SK-N-SH (cell line): ENCODE data around the gene TSG101. TPM values are rescaled to one million over a fixed set of nuclear protein-coding genes. Genes with fewer than 3 reads are reported as not detected.

ENCODE experiments used
- CTCF ChIA-PET: fragments of 300-600, 350-600 bp; formaldehyde crosslinking; extraction: SDS; loops from one replicate; lab custom pipeline; 2021; lab: Yijun Ruan, JAX
- POLR2A ChIA-PET: fragments of 350-600 bp; sonication (Branson Sonifier 250); formaldehyde crosslinking; extraction: SDS; loops from one replicate; lab custom pipeline; 2020; ENCODE audit warnings: antibody characterized with exemption, inconsistent platforms; lab: Yijun Ruan, JAX
- DNase-seq: peaks from one replicate; pipeline ENCODE4 v3.0.0; 2012
- H2AFZ ChIP-seq: fragments of 200-600 bp; sonication (generic); 2 replicates; pipeline ENCODE4 v1.8.1; 2016; ENCODE audit warnings: antibody characterized with exemption, mild to moderate bottlenecking, low read depth
- H3F3A ChIP-seq: fragments of 200-600 bp; sonication (generic); replicated peaks from 2 replicates; pipeline ENCODE3; 2016; ENCODE audit warnings: antibody characterized with exemption, mild to moderate bottlenecking; ENCODE audit not compliant: insufficient read depth
- H3K27ac ChIP-seq, 2 experiments: fragments of 200-500 bp in 1 of 2; fragments of 200-600 bp in 1 of 2; sonication (Bioruptor generic) in 1 of 2; sonication (generic), shearing (Covaris generic) in 1 of 2; 2 replicates each; pipeline versions ENCODE4 v1.5.1 to v1.6.1; 2014 to 2016; ENCODE audit warnings: low read depth in 2 of 2, inconsistent platforms in 1 of 2, low read length in 1 of 2, mild to moderate bottlenecking in 1 of 2, mixed read lengths in 1 of 2
- H3K27me3 ChIP-seq: fragments of 200-600 bp; sonication (generic), shearing (Covaris generic); 2 replicates; pipeline ENCODE4 v1.6.1; 2016; ENCODE audit warnings: mixed run types; ENCODE audit not compliant: insufficient read depth
- H3K36me3 ChIP-seq, 2 experiments: fragments of 200-500 bp in 1 of 2; fragments of 200-600 bp in 1 of 2; sonication (Bioruptor generic) in 1 of 2; sonication (generic) in 1 of 2; replicated peaks in 1 of 2; 2 replicates each; pipeline versions ENCODE3 to v1.5.1; 2014 to 2016; ENCODE audit warnings: low read length in 1 of 2, mild to moderate bottlenecking in 1 of 2; ENCODE audit not compliant: insufficient read depth in 2 of 2, control insufficient read depth in 1 of 2
- H3K4me1 ChIP-seq, 2 experiments: fragments of 200-500 bp in 1 of 2; fragments of 200-600 bp in 1 of 2; sonication (Bioruptor generic) in 1 of 2; sonication (generic), shearing (Covaris generic) in 1 of 2; 2 replicates each; pipeline versions ENCODE4 v1.5.1 to v1.6.1; 2014 to 2016; ENCODE audit warnings: low read depth in 1 of 2, low read length in 1 of 2, mixed run types in 1 of 2; ENCODE audit not compliant: insufficient read depth in 2 of 2, control insufficient read depth in 1 of 2
- H3K4me2 ChIP-seq: fragments of 200-600 bp; sonication (generic), shearing (Covaris generic); 2 replicates; pipeline ENCODE4 v1.6.1; 2017; ENCODE audit warnings: mixed run types
- H3K4me3 ChIP-seq, 2 experiments: fragments of 200-500 bp in 1 of 2; fragments of 200-600 bp in 1 of 2; sonication (Bioruptor generic) in 1 of 2; sonication (generic), shearing (Covaris generic) in 1 of 2; 2 replicates each; pipeline versions ENCODE4 v1.5.1 to v1.8.1; 2014 to 2016; ENCODE audit warnings: low read depth in 2 of 2, inconsistent platforms in 1 of 2, low read length in 1 of 2, mild to moderate bottlenecking in 1 of 2, mixed read lengths in 1 of 2, moderate library complexity in 1 of 2
- H3K79me2 ChIP-seq: fragments of 200-600 bp; sonication (generic); 2 replicates; pipeline ENCODE4 v1.8.1; 2017; ENCODE audit warnings: mild to moderate bottlenecking; ENCODE audit not compliant: insufficient read depth
- H3K9ac ChIP-seq: fragments of 200-600 bp; sonication (generic); 2 replicates; pipeline ENCODE4 v1.6.1; 2017; ENCODE audit warnings: mixed run types
- H3K9me2 ChIP-seq: fragments of 200-600 bp; sonication (generic); 2 replicates; pipeline ENCODE4 v1.6.1; 2017; ENCODE audit warnings: mixed run types
- H3K9me3 ChIP-seq: fragments of 200-600 bp; sonication (generic); 2 replicates; pipeline ENCODE4 v1.6.1; 2017; ENCODE audit warnings: mixed run types, mild to moderate bottlenecking, moderate library complexity
- H4K20me1 ChIP-seq: fragments of 200-600 bp; sonication (generic); 2 replicates; pipeline ENCODE4 v1.6.1; 2017; ENCODE audit warnings: mild to moderate bottlenecking, mixed run types; ENCODE audit not compliant: insufficient read depth
- EZH2phosphoT487 ChIP-seq: fragments of 200-600 bp; sonication (generic); IDR thresholded peaks from 2 replicates; pipeline ENCODE4 v1.6.1; 2017; ENCODE audit warnings: low read depth, mixed run types, mild to moderate bottlenecking, antibody characterized with exemption, moderate library complexity, borderline replicate concordance
- FOXM1 ChIP-seq: IDR thresholded peaks from 2 replicates; pipeline ENCODE4 v1.4.0; 2012; ENCODE audit warnings: low read depth, mild to moderate bottlenecking
- JUND ChIP-seq: IDR thresholded peaks from 2 replicates; pipeline ENCODE4 v1.4.0; 2012
- MXI1 ChIP-seq: IDR thresholded peaks from 2 replicates; pipeline ENCODE4 v1.6.1; 2012; ENCODE audit warnings: mild to moderate bottlenecking, low read depth, low read length, improper control_type of control experiment
- NFIC ChIP-seq: IDR thresholded peaks from 2 replicates; pipeline ENCODE4 v1.4.0; 2012; ENCODE audit warnings: borderline replicate concordance
- NRF1 ChIP-seq: IDR thresholded peaks from 2 replicates; pipeline ENCODE4 v1.6.1; 2012; ENCODE audit warnings: low read depth, mild to moderate bottlenecking, low read length
- POLR2AphosphoS5 ChIP-seq: IDR thresholded peaks from 2 replicates; pipeline ENCODE4 v1.6.1; 2012; ENCODE audit warnings: low read depth, low read length
- RXRA ChIP-seq: IDR thresholded peaks from 2 replicates; pipeline ENCODE4 v1.4.0; 2012; ENCODE audit warnings: low read depth, mild to moderate bottlenecking, borderline replicate concordance
- SMC3 ChIP-seq: IDR thresholded peaks from 2 replicates; pipeline ENCODE4 v1.6.1; 2012; ENCODE audit warnings: low read depth, low read length, improper control_type of control experiment
- TCF12 ChIP-seq: IDR thresholded peaks from 2 replicates; pipeline ENCODE4 v1.4.0; 2012
- ZBTB33 ChIP-seq: IDR thresholded peaks from 2 replicates; pipeline ENCODE4 v1.4.0; 2012; ENCODE audit warnings: low read depth, borderline replicate concordance
- whole genome bisulfite sequencing: methylation state at CpG from one replicate; pipeline ENCODE4 v1.1.6; 2017; ENCODE audit warnings: low lambda C conversion rate; 5-methylcytosine and 5-hydroxymethylcytosine counted together
- polyA plus RNA-seq, 3 experiments: library from polyadenylated mRNA; depleted of rRNA; stranded (reverse); fragments of >200 nt; gene quantifications; 2 replicates each; pipeline ENCODE4 v1.2.3, GENCODE V29; 2012

TSG101 gene
- polyA plus RNA-seq, 1 of the 3 experiments (the other 2 are of a cell fraction) = 164 TPM

GRCh38 chr11:18495703-18496102, 31.0 kb downstream of the TSG101 start:
- H3K9me2 ChIP-seq = no peaks in the 10 kb centered on the region
- no peak overlapping the region for H3K4me3 ChIP-seq
- H3K27ac ChIP-seq = no peak overlapping the region
- TF ChIP-seq TCF12 = no peak
- TF ChIP-seq NRF1 = no peak
- TF ChIP-seq FOXM1 = no peak
- TF ChIP-seq NFIC = no peak
- no peak for TF ChIP-seq ZBTB33
- no peak for TF ChIP-seq JUND
- no peak for TF ChIP-seq POLR2AphosphoS5
- TF ChIP-seq SMC3 = no peak
- TF ChIP-seq MXI1 = no peak
- TF ChIP-seq, all 33 proteins: peak for 0
- H3K4me2 ChIP-seq = no peak overlapping the region
- H4K20me1 ChIP-seq = no peaks in the 10 kb centered on the region; the same call in 1 of the 2 replicates
- no peak overlapping the region for H3K9ac ChIP-seq
- WGBS = 94% methylated on average over 4 of the region's 4 CpGs
- H3K36me3 ChIP-seq = peaks cover 56 to 75% of the 10 kb centered on the region in 2 experiments
- H3K4me1 ChIP-seq = peaks cover 0 to 11% of the 10 kb centered on the region in 2 experiments; a peak in 2 of 4 replicates
- no peak overlapping the region for H2AFZ ChIP-seq
- DNase-seq = no peak
- peaks cover 8% of the 10 kb centered on the region; the same call in 1 of the 2 replicates for H3K79me2 ChIP-seq
- H3K9me3 ChIP-seq = no peaks in the 10 kb centered on the region
- ChIA-PET POLR2A (no interaction called here), CTCF (interaction anchor here (2.0 kb wide), 1 partner anchor 252 kb away, joined by 4 read pairs; no protein-coding TSS in a partner anchor)
- H3K27me3 ChIP-seq = no peaks in the 10 kb centered on the region
- peaks cover 9% of the 10 kb centered on the region for H3F3A ChIP-seq

- TF ChIP-seq EZH2phosphoT487 = no peak
- CTCF ChIA-PET = interaction anchor here (2.0 kb wide), 1 partner anchor 251 kb away, joined by 4 read pairs; no protein-coding TSS in a partner anchor
- H3K9me2 ChIP-seq = no peaks in the 10 kb centered on the region
Observed at GRCh38 chr11:18495271-18495670, 31.5 kb downstream of the TSG101 start.

GRCh38 chr11:18493310-18493709, 33.4 kb downstream of the TSG101 start:
- TF ChIP-seq POLR2AphosphoS5 (no peak), FOXM1 (no peak), RXRA (no peak)
- TF ChIP-seq, all 33 proteins: peak for 0
- Histone ChIP-seq H3K4me2 (no peak overlapping the region), H3K27ac (no peak overlapping the region), H3K4me1 (peaks cover 0 to 11% of the 10 kb centered on the region in 2 experiments; a peak in 2 of 4 replicates), H3K9me3 (no peaks in the 10 kb centered on the region), H3K9me2 (no peaks in the 10 kb centered on the region), H3K4me3 (no peak overlapping the region), H4K20me1 (no peaks in the 10 kb centered on the region; the same call in 1 of the 2 replicates), H3K79me2 (peaks cover 9% of the 10 kb centered on the region; the same call in 1 of the 2 replicates), H2AFZ (no peak overlapping the region), H3K27me3 (no peaks in the 10 kb centered on the region), H3K36me3 (peaks cover 44 to 78% of the 10 kb centered on the region in 2 experiments), H3K9ac (no peak overlapping the region), H3F3A (peaks cover 9% of the 10 kb centered on the region)
- WGBS = 88% methylated on average over 4 of the region's 4 CpGs
- no peak for DNase-seq
- POLR2A ChIA-PET = no interaction called here
- CTCF ChIA-PET = interaction anchor here (1.3 kb wide), 1 partner anchor 378 kb away, joined by 4 read pairs; no protein-coding TSS in a partner anchor

More at GRCh38 chr11:18495271-18495670, 31.5 kb downstream of the TSG101 start:
- H4K20me1 ChIP-seq = no peaks in the 10 kb centered on the region; the same call in 1 of the 2 replicates
- H2AFZ ChIP-seq = no peak overlapping the region
- H3K9me3 ChIP-seq = no peaks in the 10 kb centered on the region
- H3K4me2 ChIP-seq = no peak overlapping the region
- no peaks in the 10 kb centered on the region for H3K27me3 ChIP-seq
- H3F3A ChIP-seq = peaks cover 9% of the 10 kb centered on the region
- POLR2A ChIA-PET = no interaction called here
- H3K36me3 ChIP-seq = peaks cover 52 to 78% of the 10 kb centered on the region in 2 experiments
- H3K4me3 ChIP-seq = no peak overlapping the region
- H3K79me2 ChIP-seq = peaks cover 8% of the 10 kb centered on the region; the same call in 1 of the 2 replicates
- no peak overlapping the region for H3K9ac ChIP-seq
- H3K4me1 ChIP-seq = peaks cover 0 to 11% of the 10 kb centered on the region in 2 experiments; a peak in 2 of 4 replicates
- H3K27ac ChIP-seq = no peak overlapping the region
- no peak for DNase-seq
